ENCODE results near the gene VAV1. TPM values are rescaled to one million over a fixed set of nuclear protein-coding genes. Genes with fewer than 3 reads are reported as not detected.

VAV1 gene
- total and polyA plus RNA-seq, 2 donors (not counting 3 experiments of a cell fraction or from before 2014, with no cell fraction given) = not detected

GRCh38 chr19:6767357-6768235 lies 4.9 kb upstream of the VAV1 start, which contains the start of gene SH2D3A:
Gene SH2D3A, minus strand, starts transcription at chr19:6767435. Its CDS starts 3,687 bp downstream, at chr19:6763748.
- ChIA-PET CTCF (interaction anchor here (0.8 to 3.3 kb wide), 4 partner anchors 29 to 251 kb away, joined by 3 to 16 read pairs (median 4); partner anchors contain the start of gene GPR108), POLR2A (no interaction called here)
- Histone ChIP-seq H4K20me1 (replicated peaks; ENCODE audit: control insufficient read depth, extremely low read depth, insufficient read depth, low read length) (no peaks in the 10 kb centered on the region), H3K4me2 (ENCODE audit: insufficient read depth, low read length) (peak within 1 kb of the TSS; percentile 10), H3K27ac (ENCODE audit: insufficient read depth, low read depth, low read length) (no peak within 1 kb of the TSS), H3K9ac (replicated peaks; ENCODE audit: extremely low read depth, insufficient read depth, low read length) (no peak within 1 kb of the TSS), H3K4me3 (replicated peaks in 1 of 3; ENCODE audit: insufficient read depth in 1 of 3, low read depth in 1 of 3, low read length in 3 of 3) (peak within 1 kb of the TSS in 1 of 3 experiments; percentile 4), H3K9me1 (replicated peaks; ENCODE audit: control insufficient read depth, extremely low read depth, insufficient read depth, low read length) (no peaks in the 10 kb centered on the region), H3K9me3 (replicated peaks; ENCODE audit: control insufficient read depth, insufficient read depth, low read length) (no peaks in the 10 kb centered on the region), H3K27me3 (ENCODE audit: control insufficient read depth in 2 of 2, insufficient read depth in 2 of 2, low read length in 2 of 2) (peaks cover 5 to 9% of the 10 kb centered on the region in 2 experiments), H3K36me3 (ENCODE audit: control insufficient read depth in 2 of 2, extremely low read depth in 1 of 2, insufficient read depth in 2 of 2, low read length in 2 of 2) (no peaks in the 10 kb centered on the region), H3K4me1 (ENCODE audit: control insufficient read depth, extremely low read depth, insufficient read depth, low read length) (peaks cover 4% of the 10 kb centered on the region), H2AFZ (ENCODE audit: low read depth, low read length) (peak within 1 kb of the TSS; percentile 52), H3K79me2 (ENCODE audit: control insufficient read depth, insufficient read depth, low read length) (no peaks in the 10 kb centered on the region)
- BruUV-seq (replicated peaks) = no TSS peak
- intact Hi-C loops (cut with micrococcal nuclease) (loop anchor here (1.0 kb wide), 1 partner anchor 96 kb away; no protein-coding TSS in a partner anchor), dilution Hi-C loops (cut with MboI; ENCODE audit: extremely low pct_ligation_motif_present, low sequenced_read_pairs) (no loop called here)
- FAIRE-seq = no peak
- DNase-seq (ENCODE audit: low read depth, low spot score) = peak; percentile 37
- TF ChIP-seq FOS (IDR thresholded peaks at IDR 0.05; ENCODE audit: borderline replicate concordance, insufficient read depth, low read length) (no peak), POLR2AphosphoS5 (IDR thresholded peaks at IDR 0.05; ENCODE audit: insufficient read depth, low read depth, low read length) (no peak), CTCF (IDR thresholded peaks at IDR 0.05; ENCODE audit: extremely low read depth in 1 of 2, insufficient read depth in 1 of 2, low read depth in 1 of 2, low read length in 2 of 2) (no peak), POLR2A (IDR thresholded peaks at IDR 0.05; ENCODE audit: low read depth, low read length) (no peak), JUN (IDR thresholded peaks at IDR 0.05; ENCODE audit: borderline replicate concordance, insufficient read depth, insufficient read length, low read depth) (no peak), GATA2 (IDR thresholded peaks at IDR 0.05; ENCODE audit: insufficient read depth, insufficient read length, low read depth, low read length) (no peak), EZH2 (IDR thresholded peaks at IDR 0.05; ENCODE audit: borderline replicate concordance, low read depth, low read length, severe bottlenecking) (no peak), MYC (IDR thresholded peaks at IDR 0.05; ENCODE audit: low read depth, low read length) (no peak), MAX (IDR thresholded peaks at IDR 0.05; ENCODE audit: insufficient read depth, insufficient read length) (no peak)
